HepG2 (cell line): ENCODE results near the gene CLPSL2. TPM values are rescaled to one million over a fixed set of nuclear protein-coding genes. Genes with fewer than 3 reads are reported as not detected.

ENCODE experiments used
- AGO1 ChIP-seq: fragments of 200-400 bp; formaldehyde crosslinking; IDR thresholded peaks from 2 replicates; pipeline ENCODE4 v1.6.1; 2017; ENCODE audit warnings: mild to moderate bottlenecking, low read depth, low read length, moderate library complexity; ENCODE audit not compliant: poor library complexity, severe bottlenecking
- FOXK2 ChIP-seq: fragments of 450-650 bp; IDR thresholded peaks from 2 replicates; pipeline ENCODE4 v1.6.1; 2016
- HNF4G ChIP-seq, 2 experiments: sonication (generic) in 1 of 2; formaldehyde crosslinking in 1 of 2; IDR thresholded peaks; 2 replicates each; pipeline versions ENCODE4 v1.4.0 to v1.6.1; 2011 to 2020; ENCODE audit warnings: borderline replicate concordance in 2 of 2, low read depth in 2 of 2, mild to moderate bottlenecking in 2 of 2, low read length in 1 of 2, missing genetic modification reagents in 1 of 2, moderate library complexity in 1 of 2
- KDM2A ChIP-seq: sonication (generic); formaldehyde crosslinking; IDR thresholded peaks from 2 replicates; pipeline ENCODE4 v1.4.0; 2020; ENCODE audit warnings: low read depth, missing genetic modification reagents, borderline replicate concordance
- MEIS1 ChIP-seq: sonication (generic); formaldehyde crosslinking; IDR thresholded peaks from 2 replicates; pipeline ENCODE4 v1.9.0; 2021; ENCODE audit warnings: mild to moderate bottlenecking, missing genetic modification reagents, moderate library complexity, borderline replicate concordance
- NFKBIZ ChIP-seq: IDR thresholded peaks from 2 replicates; pipeline ENCODE4 v1.6.1; 2018; ENCODE audit warnings: missing genetic modification reagents, missing compliant biosample characterization
- NPAS2 ChIP-seq: sonication (generic); formaldehyde crosslinking; IDR thresholded peaks from 2 replicates; pipeline ENCODE4 v1.8.0; 2022; ENCODE audit warnings: mild to moderate bottlenecking, missing genetic modification reagents, borderline replicate concordance
- PHF5A ChIP-seq: IDR thresholded peaks from one replicate; pipeline ENCODE4 v1.6.1; 2018; ENCODE audit warnings: low read depth, missing genetic modification reagents; ENCODE audit not compliant: unreplicated experiment
- POGZ ChIP-seq: sonication (generic); formaldehyde crosslinking; IDR thresholded peaks from 2 replicates; pipeline ENCODE4 v1.4.0; 2020; ENCODE audit warnings: mild to moderate bottlenecking, missing genetic modification reagents
- ZFP41 ChIP-seq: sonication (generic); formaldehyde crosslinking; IDR thresholded peaks from 2 replicates; pipeline ENCODE4 v1.4.0; 2020; ENCODE audit warnings: mild to moderate bottlenecking, missing genetic modification reagents, borderline replicate concordance
- ZNF678 ChIP-seq: sonication (generic); formaldehyde crosslinking; IDR thresholded peaks from 2 replicates; pipeline ENCODE4 v1.4.0; 2020; ENCODE audit warnings: mild to moderate bottlenecking, missing genetic modification reagents
- ZSCAN20 ChIP-seq: sonication (generic); formaldehyde crosslinking; IDR thresholded peaks from 2 replicates; pipeline ENCODE4 v1.4.0; 2020; ENCODE audit warnings: missing genetic modification reagents, mild to moderate bottlenecking, borderline replicate concordance
- polyA plus RNA-seq, 8 experiments: library from polyadenylated mRNA; depleted of rRNA in 3 of 8; stranded (reverse) in 7 of 8; unstranded in 1 of 8; fragments of >200 nt; fragmentation: Illumina TruSeq in 4 of 8; extraction: Trizol in 4 of 8; gene quantifications; 2 replicates each; pipeline versions ENCODE4 v1.2.1 to v1.2.3, GENCODE V29; 2011 to 2016; ENCODE audit warnings: low read depth in 4 of 8, missing spikeins in 1 of 8, mixed read lengths in 1 of 8; ENCODE audit not compliant: insufficient read depth in 1 of 8
- total RNA-seq, 5 experiments: library from RNA; depleted of rRNA; stranded (reverse); fragments of >200 nt; fragmentation: Illumina TruSeq; extraction: Trizol; gene quantifications; 2 replicates each; pipeline ENCODE4 v1.2.3, GENCODE V29; 2016; ENCODE audit warnings: low read depth in 1 of 5
- TF ChIP-seq, protein P1 (sequence below): sonication (generic); formaldehyde crosslinking; IDR thresholded peaks from 2 replicates; pipeline ENCODE4 v1.9.0; 2022; ENCODE audit warnings: low read depth, missing genetic modification reagents
- TF ChIP-seq, protein P2 (sequence below): sonication (generic); formaldehyde crosslinking; IDR thresholded peaks from 2 replicates; pipeline ENCODE4 v1.4.0; 2020; ENCODE audit warnings: missing genetic modification reagents
- TF ChIP-seq, protein P3 (sequence below): sonication (generic); formaldehyde crosslinking; IDR thresholded peaks from 2 replicates; pipeline ENCODE4 v1.4.0; 2020; ENCODE audit warnings: missing genetic modification reagents
- TF ChIP-seq, protein P4 (sequence below): sonication (generic); formaldehyde crosslinking; IDR thresholded peaks from 2 replicates; pipeline ENCODE4 v1.4.0; 2020; ENCODE audit warnings: missing genetic modification reagents

The CLPSL2 gene
- total and polyA plus RNA-seq, 2 of the 13 experiments (the other 11 are each of a cell fraction or from before 2014, with no cell fraction given): not detected

DNA sequence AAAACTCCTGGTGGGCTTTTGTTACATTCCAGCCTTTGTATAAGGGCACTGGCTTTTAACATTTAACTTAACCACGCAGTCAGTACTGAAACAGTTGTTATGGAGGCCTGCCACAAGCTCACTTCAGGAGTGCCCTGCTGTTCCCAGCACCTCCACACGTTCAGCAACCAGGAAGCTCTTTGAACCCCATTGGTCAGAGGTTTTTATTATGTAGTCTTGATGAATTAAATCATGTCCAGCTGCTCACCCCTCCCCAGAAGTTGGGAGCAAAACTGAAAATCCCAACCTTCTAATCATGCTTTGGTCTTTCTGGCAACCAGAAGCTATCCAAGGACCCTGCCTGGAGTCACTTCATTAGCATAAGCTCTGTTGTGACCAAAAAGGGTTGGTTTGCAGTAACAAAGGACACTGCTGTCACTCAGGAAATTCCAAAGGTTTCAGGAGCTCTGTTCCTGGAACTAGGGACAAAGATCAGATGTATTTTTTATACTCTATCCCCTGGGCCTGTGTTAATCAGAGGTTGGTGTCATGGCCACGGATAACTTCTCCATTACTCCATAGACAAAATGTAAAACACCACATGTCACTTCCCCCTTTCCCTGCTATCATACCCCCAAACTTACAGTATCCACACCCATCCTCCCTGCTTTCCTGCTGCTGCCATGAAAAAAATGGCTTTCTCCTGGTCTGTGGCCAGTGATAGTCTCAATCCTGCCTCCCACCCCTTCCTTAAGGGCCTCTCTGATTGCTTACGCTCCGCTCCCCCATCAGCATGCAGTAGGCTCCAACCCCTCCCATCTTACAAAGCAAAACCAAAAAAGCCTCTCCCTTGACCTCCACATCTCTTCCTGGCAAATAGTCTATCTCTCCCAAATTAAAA, 36.5 kb upstream of the CLPSL2 start (continued):
- TF ChIP-seq ZSCAN20 (CRISPR knock-in tag) (peak; percentile 77; the same call in 1 of the 2 replicates), PHF5A (CRISPR knock-in tag) (peak; percentile 54), MEIS1 (CRISPR knock-in tag) (peak; percentile 90), AGO1 (no peak), POGZ (peak; percentile 64; the same call in 1 of the 2 replicates), NPAS2 (CRISPR knock-in tag) (no peak), FOXK2 (peak; percentile 42; the same call in 1 of the 2 replicates), ZFP41 (no peak), NFKBIZ (CRISPR knock-in tag) (no peak), HNF4G (IDR thresholded peaks at IDR 0.05; ENCODE audit: borderline replicate concordance, low read depth, low read length) (peak; percentile 83), HNF4G (CRISPR knock-in tag; IDR thresholded peaks at IDR 0.05; ENCODE audit: borderline replicate concordance, low read depth) (peak; percentile 71; the same call in 1 of the 2 replicates), ZNF678 (CRISPR knock-in tag) (no peak), KDM2A (CRISPR knock-in tag) (0 out of 2 replicates have a peak, but pooled peaks have one; percentile 11)
- TF ChIP-seq, protein P1, sequence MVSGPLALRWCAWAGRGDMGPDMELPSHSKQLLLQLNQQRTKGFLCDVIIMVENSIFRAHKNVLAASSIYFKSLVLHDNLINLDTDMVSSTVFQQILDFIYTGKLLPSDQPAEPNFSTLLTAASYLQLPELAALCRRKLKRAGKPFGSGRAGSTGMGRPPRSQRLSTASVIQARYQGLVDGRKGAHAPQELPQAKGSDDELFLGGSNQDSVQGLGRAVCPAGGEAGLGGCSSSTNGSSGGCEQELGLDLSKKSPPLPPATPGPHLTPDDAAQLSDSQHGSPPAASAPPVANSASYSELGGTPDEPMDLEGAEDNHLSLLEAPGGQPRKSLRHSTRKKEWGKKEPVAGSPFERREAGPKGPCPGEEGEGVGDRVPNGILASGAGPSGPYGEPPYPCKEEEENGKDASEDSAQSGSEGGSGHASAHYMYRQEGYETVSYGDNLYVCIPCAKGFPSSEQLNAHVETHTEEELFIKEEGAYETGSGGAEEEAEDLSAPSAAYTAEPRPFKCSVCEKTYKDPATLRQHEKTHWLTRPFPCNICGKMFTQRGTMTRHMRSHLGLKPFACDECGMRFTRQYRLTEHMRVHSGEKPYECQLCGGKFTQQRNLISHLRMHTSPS (CRISPR knock-in tag): no peak
- TF ChIP-seq, protein P2, sequence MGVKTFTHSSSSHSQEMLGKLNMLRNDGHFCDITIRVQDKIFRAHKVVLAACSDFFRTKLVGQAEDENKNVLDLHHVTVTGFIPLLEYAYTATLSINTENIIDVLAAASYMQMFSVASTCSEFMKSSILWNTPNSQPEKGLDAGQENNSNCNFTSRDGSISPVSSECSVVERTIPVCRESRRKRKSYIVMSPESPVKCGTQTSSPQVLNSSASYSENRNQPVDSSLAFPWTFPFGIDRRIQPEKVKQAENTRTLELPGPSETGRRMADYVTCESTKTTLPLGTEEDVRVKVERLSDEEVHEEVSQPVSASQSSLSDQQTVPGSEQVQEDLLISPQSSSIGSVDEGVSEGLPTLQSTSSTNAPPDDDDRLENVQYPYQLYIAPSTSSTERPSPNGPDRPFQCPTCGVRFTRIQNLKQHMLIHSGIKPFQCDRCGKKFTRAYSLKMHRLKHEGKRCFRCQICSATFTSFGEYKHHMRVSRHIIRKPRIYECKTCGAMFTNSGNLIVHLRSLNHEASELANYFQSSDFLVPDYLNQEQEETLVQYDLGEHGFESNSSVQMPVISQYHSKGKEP (CRISPR knock-in tag): no peak
- TF ChIP-seq, protein P3, sequence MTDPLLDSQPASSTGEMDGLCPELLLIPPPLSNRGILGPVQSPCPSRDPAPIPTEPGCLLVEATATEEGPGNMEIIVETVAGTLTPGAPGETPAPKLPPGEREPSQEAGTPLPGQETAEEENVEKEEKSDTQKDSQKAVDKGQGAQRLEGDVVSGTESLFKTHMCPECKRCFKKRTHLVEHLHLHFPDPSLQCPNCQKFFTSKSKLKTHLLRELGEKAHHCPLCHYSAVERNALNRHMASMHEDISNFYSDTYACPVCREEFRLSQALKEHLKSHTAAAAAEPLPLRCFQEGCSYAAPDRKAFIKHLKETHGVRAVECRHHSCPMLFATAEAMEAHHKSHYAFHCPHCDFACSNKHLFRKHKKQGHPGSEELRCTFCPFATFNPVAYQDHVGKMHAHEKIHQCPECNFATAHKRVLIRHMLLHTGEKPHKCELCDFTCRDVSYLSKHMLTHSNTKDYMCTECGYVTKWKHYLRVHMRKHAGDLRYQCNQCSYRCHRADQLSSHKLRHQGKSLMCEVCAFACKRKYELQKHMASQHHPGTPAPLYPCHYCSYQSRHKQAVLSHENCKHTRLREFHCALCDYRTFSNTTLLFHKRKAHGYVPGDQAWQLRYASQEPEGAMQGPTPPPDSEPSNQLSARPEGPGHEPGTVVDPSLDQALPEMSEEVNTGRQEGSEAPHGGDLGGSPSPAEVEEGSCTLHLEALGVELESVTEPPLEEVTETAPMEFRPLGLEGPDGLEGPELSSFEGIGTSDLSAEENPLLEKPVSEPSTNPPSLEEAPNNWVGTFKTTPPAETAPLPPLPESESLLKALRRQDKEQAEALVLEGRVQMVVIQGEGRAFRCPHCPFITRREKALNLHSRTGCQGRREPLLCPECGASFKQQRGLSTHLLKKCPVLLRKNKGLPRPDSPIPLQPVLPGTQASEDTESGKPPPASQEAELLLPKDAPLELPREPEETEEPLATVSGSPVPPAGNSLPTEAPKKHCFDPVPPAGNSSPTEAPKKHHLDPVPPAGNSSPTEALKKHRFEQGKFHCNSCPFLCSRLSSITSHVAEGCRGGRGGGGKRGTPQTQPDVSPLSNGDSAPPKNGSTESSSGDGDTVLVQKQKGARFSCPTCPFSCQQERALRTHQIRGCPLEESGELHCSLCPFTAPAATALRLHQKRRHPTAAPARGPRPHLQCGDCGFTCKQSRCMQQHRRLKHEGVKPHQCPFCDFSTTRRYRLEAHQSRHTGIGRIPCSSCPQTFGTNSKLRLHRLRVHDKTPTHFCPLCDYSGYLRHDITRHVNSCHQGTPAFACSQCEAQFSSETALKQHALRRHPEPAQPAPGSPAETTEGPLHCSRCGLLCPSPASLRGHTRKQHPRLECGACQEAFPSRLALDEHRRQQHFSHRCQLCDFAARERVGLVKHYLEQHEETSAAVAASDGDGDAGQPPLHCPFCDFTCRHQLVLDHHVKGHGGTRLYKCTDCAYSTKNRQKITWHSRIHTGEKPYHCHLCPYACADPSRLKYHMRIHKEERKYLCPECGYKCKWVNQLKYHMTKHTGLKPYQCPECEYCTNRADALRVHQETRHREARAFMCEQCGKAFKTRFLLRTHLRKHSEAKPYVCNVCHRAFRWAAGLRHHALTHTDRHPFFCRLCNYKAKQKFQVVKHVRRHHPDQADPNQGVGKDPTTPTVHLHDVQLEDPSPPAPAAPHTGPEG (CRISPR knock-in tag): no peak; the same call in 1 of the 2 replicates
- TF ChIP-seq, protein P4, sequence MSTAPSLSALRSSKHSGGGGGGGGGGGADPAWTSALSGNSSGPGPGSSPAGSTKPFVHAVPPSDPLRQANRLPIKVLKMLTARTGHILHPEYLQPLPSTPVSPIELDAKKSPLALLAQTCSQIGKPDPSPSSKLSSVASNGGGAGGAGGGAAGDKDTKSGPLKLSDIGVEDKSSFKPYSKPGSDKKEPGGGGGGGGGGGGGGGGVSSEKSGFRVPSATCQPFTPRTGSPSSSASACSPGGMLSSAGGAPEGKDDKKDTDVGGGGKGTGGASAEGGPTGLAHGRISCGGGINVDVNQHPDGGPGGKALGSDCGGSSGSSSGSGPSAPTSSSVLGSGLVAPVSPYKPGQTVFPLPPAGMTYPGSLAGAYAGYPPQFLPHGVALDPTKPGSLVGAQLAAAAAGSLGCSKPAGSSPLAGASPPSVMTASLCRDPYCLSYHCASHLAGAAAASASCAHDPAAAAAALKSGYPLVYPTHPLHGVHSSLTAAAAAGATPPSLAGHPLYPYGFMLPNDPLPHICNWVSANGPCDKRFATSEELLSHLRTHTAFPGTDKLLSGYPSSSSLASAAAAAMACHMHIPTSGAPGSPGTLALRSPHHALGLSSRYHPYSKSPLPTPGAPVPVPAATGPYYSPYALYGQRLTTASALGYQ (CRISPR knock-in tag): peak; percentile 30; the same call in 1 of the 2 replicates
